Neural progenitor cell (in vitro differentiated cells): ENCODE data around the gene ANKS1B.

Source experiments
- EZH2phosphoT487 ChIP-seq: fragments of 200-600 bp; sonication (generic); IDR thresholded peaks from 2 replicates; pipeline ENCODE4 v1.6.1; 2017; ENCODE audit warnings: antibody characterized with exemption
- TF ChIP-seq, protein P1 (sequence below): fragments of 200-600 bp; sonication (generic); IDR thresholded peaks from 2 replicates; pipeline ENCODE4 v1.5.1; 2017; ENCODE audit warnings: antibody characterized with exemption, mild to moderate bottlenecking

DNA sequence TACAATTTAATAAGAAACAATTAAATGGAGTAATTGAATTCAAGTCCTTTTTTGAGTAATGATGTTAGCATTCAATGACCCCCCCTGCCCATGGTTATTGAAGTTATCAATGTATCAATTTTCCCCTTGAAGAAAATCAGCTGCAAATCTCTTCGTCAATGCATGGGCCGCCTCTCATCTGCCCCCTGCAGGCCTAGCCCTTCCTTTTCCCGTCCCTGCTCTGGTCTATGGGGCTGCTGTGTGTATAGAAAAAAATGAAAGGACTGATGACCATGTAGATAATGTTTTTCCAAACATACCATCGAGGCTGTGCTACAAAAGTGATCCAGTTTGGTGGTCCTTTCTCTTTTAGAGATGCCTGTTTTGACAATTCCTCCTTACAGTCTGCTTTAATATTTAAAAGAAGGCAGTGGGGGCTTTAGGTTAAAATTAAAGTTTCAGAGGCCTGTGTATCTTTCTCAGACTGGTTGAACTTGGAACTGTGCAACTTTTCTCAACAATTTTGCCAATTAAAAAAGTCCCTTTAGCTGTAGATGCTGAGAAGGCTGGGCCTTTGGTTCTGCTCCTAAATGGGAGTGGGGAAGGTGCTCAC, 1241.3 kb downstream of the ANKS1B start:
- TF ChIP-seq, protein P1, sequence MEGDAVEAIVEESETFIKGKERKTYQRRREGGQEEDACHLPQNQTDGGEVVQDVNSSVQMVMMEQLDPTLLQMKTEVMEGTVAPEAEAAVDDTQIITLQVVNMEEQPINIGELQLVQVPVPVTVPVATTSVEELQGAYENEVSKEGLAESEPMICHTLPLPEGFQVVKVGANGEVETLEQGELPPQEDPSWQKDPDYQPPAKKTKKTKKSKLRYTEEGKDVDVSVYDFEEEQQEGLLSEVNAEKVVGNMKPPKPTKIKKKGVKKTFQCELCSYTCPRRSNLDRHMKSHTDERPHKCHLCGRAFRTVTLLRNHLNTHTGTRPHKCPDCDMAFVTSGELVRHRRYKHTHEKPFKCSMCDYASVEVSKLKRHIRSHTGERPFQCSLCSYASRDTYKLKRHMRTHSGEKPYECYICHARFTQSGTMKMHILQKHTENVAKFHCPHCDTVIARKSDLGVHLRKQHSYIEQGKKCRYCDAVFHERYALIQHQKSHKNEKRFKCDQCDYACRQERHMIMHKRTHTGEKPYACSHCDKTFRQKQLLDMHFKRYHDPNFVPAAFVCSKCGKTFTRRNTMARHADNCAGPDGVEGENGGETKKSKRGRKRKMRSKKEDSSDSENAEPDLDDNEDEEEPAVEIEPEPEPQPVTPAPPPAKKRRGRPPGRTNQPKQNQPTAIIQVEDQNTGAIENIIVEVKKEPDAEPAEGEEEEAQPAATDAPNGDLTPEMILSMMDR, result peak; percentile 86
- TF ChIP-seq EZH2phosphoT487, result no peak
